ENCODE results near the gene SGCB.

The SGCB gene

DNA sequence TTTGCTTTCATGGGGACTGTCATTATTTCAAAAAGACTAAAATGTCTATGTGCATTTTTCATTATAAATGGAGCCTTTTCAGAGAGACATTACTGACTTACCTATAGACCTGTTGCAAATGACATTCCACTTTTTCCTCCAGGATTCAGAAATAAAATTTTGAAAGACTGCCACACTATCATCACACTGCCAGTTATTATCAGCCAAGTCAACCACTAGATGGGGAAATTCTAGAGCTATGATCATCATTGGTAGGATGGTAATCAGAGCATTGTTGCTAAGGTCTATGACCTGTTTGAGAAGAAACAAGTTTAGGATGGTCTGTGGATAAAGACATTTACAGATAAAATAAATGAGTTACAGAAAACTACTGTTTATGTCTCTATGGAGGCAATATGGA, 40.5 kb downstream of the SGCB start:
- Histone ChIP-seq H3K4me1 (ENCODE audit: low read length) (no peaks in the 10 kb centered on the region), H3K4me3 (ENCODE audit: low read length) (no peak overlapping the region), H4K20me1 (ENCODE audit: insufficient read depth, low read length) (no peaks in the 10 kb centered on the region), H3K4me2 (ENCODE audit: low read depth, low read length) (no peak overlapping the region), H3K36me3 (replicated peaks; ENCODE audit: insufficient read depth, low read length) (no peaks in the 10 kb centered on the region), H2AFZ (ENCODE audit: low read length) (no peak overlapping the region), H3K27me3 (replicated peaks; ENCODE audit: insufficient read depth, low read length) (no peaks in the 10 kb centered on the region), H3F3A (ENCODE audit: insufficient read depth, low read length) (no peaks in the 10 kb centered on the region), H3K9ac (ENCODE audit: low read length) (no peak overlapping the region), H3K9me3 (replicated peaks; ENCODE audit: insufficient read depth, low read length) (no peaks in the 10 kb centered on the region), H3K27ac (ENCODE audit: low read length) (no peak overlapping the region), H3K79me2 (ENCODE audit: low read length) (no peaks in the 10 kb centered on the region), H3K9me2 (replicated peaks; ENCODE audit: insufficient read depth, low read length) (no peaks in the 10 kb centered on the region)
- TF ChIP-seq, protein P1, sequence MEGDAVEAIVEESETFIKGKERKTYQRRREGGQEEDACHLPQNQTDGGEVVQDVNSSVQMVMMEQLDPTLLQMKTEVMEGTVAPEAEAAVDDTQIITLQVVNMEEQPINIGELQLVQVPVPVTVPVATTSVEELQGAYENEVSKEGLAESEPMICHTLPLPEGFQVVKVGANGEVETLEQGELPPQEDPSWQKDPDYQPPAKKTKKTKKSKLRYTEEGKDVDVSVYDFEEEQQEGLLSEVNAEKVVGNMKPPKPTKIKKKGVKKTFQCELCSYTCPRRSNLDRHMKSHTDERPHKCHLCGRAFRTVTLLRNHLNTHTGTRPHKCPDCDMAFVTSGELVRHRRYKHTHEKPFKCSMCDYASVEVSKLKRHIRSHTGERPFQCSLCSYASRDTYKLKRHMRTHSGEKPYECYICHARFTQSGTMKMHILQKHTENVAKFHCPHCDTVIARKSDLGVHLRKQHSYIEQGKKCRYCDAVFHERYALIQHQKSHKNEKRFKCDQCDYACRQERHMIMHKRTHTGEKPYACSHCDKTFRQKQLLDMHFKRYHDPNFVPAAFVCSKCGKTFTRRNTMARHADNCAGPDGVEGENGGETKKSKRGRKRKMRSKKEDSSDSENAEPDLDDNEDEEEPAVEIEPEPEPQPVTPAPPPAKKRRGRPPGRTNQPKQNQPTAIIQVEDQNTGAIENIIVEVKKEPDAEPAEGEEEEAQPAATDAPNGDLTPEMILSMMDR (IDR thresholded peaks at IDR 0.05; ENCODE audit: low read length), result no peak
- TF ChIP-seq EZH2 (optimal IDR thresholded peaks at IDR 0.05; ENCODE audit: low read depth, low read length), result no peak
- TF ChIP-seq EZH2phosphoT487 (IDR thresholded peaks at IDR 0.05; ENCODE audit: low read length), result no peak
- no peak for DNase-seq

DNA sequence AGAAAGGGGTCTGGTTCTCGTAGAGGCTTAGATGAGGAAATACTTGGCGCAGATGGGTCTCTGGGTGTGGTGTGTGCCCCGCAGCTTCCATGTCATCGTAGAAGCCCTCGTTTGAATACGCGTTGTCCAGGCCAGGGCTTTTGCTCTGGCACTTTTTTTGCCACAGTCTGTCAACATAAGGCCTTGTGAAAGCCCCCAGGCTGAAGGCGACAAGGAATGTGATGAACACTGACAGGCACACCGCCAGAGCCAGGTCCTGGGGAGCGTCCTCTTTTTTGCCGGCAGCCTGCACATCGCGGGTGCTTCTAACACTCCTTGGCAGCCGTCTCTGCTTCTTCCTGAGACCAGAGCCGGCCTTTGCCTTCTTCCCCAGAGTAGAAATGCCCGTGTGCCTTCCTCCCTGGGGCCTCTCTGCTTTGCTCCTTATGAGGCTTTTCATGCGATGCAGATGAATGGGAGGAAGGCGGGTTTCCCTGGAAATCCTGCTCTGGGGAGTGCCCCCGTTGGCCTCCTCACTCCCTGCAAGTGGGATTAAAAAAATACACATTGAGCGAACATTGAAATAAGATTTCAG, 42.4 kb downstream of the SGCB start:
- Histone ChIP-seq H3K27ac (ENCODE audit: low read length) (no peak overlapping the region), H3K4me1 (ENCODE audit: low read length) (no peaks in the 10 kb centered on the region), H3K4me3 (ENCODE audit: low read length) (no peak overlapping the region), H3K27me3 (replicated peaks; ENCODE audit: insufficient read depth, low read length) (no peaks in the 10 kb centered on the region), H3F3A (ENCODE audit: insufficient read depth, low read length) (no peaks in the 10 kb centered on the region), H3K9me3 (replicated peaks; ENCODE audit: insufficient read depth, low read length) (no peaks in the 10 kb centered on the region), H3K9me2 (replicated peaks; ENCODE audit: insufficient read depth, low read length) (no peaks in the 10 kb centered on the region), H3K9ac (ENCODE audit: low read length) (no peak overlapping the region), H4K20me1 (ENCODE audit: insufficient read depth, low read length) (no peaks in the 10 kb centered on the region), H3K36me3 (replicated peaks; ENCODE audit: insufficient read depth, low read length) (no peaks in the 10 kb centered on the region), H3K4me2 (ENCODE audit: low read depth, low read length) (no peak overlapping the region), H2AFZ (ENCODE audit: low read length) (no peak overlapping the region), H3K79me2 (ENCODE audit: low read length) (no peaks in the 10 kb centered on the region)
- no peak for TF ChIP-seq EZH2phosphoT487 (IDR thresholded peaks at IDR 0.05; ENCODE audit: low read length)
- TF ChIP-seq, protein P1 (IDR thresholded peaks at IDR 0.05; ENCODE audit: low read length), result no peak
- TF ChIP-seq EZH2 (optimal IDR thresholded peaks at IDR 0.05; ENCODE audit: low read depth, low read length), result no peak
- no peak for DNase-seq
